Prostate gland (tissue), 2 donors: Measurements from ENCODE around the gene AFF1.

Experiments
- POLR2A ChIP-seq: fragments of 450-650 bp; IDR thresholded peaks from one replicate; pipeline ENCODE4 v1.6.1; 2016; ENCODE audit warnings: antibody characterized with exemption, mild to moderate bottlenecking
- POLR2AphosphoS5 ChIP-seq: sonication (generic); formaldehyde crosslinking; IDR thresholded peaks from one replicate; pipeline ENCODE4 v1.6.1; 2017; ENCODE audit warnings: antibody characterized with exemption
- TF ChIP-seq, protein P1 (sequence below), 4 experiments: fragments of 200-600 bp in 2 of 4; fragments of 450-650 bp in 2 of 4; sonication (generic) in 2 of 4; IDR thresholded peaks; 1 replicate in 3 of 4; 2 replicates in 1 of 4; pipeline ENCODE4 v1.5.1; 2016 to 2019; ENCODE audit warnings: antibody characterized with exemption in 4 of 4, mild to moderate bottlenecking in 2 of 4, moderate library complexity in 2 of 4

DNA sequence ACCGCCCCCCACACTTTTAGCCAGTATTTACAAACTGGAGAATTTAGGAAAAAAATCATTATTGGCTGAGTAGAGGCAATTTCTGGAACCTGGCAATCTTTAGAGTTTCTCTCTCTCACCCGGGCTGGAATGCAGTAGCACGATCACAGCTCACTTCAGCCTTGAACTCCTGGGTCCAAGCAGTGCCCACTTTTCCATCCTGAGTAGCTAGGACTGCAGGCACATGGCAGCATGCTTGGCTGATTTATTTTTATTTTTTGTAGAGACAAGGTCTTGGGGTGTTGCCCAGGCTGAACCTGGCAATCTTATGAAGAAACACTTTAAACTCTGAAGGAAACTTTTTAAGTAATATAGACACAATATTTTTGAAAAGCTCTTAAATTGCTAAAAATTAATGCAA, 120.1 kb downstream of the AFF1 start:
- TF ChIP-seq, protein P1, sequence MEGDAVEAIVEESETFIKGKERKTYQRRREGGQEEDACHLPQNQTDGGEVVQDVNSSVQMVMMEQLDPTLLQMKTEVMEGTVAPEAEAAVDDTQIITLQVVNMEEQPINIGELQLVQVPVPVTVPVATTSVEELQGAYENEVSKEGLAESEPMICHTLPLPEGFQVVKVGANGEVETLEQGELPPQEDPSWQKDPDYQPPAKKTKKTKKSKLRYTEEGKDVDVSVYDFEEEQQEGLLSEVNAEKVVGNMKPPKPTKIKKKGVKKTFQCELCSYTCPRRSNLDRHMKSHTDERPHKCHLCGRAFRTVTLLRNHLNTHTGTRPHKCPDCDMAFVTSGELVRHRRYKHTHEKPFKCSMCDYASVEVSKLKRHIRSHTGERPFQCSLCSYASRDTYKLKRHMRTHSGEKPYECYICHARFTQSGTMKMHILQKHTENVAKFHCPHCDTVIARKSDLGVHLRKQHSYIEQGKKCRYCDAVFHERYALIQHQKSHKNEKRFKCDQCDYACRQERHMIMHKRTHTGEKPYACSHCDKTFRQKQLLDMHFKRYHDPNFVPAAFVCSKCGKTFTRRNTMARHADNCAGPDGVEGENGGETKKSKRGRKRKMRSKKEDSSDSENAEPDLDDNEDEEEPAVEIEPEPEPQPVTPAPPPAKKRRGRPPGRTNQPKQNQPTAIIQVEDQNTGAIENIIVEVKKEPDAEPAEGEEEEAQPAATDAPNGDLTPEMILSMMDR (IDR thresholded peaks at IDR 0.05) = no peak
- TF ChIP-seq POLR2A (no peak), POLR2AphosphoS5 (no peak)
